NCI-H2081 treated with DMSO at 0.1 percent for 48 hours (cell line): ENCODE measurements around the gene ERBB3.
"Not testable (repeated sequence)": the region's sequence is repeated elsewhere in the genome, so short reads cannot be mapped to it uniquely, and the experiment has no call there.

Source experiments
- DNase-seq: peaks from one replicate; lab custom pipeline; 2025; lab: John Stamatoyannopoulos, UW

Gene ERBB3

DNA sequence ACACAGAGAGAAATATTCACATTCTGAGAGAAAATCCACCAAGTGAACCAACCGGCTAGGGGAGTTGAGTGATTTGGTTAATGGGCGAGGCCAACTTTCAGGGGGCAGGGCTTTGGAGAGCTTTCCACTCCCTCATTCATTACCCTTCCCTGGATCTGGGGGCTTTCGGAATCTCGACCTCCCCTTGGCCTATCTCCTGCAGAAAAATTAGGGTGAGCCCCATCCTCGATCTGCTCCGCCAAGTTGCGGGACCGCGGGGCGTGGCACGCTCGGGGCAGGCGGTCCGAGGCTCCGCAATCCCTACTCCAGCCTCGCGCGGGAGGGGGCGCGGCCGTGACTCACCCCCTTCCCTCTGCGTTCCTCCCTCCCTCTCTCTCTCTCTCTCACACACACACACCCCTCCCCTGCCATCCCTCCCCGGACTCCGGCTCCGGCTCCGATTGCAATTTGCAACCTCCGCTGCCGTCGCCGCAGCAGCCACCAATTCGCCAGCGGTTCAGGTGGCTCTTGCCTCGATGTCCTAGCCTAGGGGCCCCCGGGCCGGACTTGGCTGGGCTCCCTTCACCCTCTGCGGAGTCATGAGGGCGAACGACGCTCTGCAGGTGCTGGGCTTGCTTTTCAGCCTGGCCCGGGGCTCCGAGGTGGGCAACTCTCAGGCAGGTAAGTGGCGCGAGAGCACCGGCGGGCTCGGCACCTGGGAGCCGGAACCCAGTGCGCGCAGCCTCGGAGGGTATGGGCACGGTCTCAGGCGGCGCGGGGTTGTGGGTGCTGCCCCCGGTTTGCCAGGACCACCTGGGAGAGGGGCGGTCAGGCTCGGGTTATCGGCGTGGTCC, at the start of gene ERBB3:
ERBB3 (plus strand) TSS at position 443 of the 833 bp plus-strand sequence; CDS start at position 579, 136 bp downstream.
- DNase-seq = no peak

GRCh38 chr12:56031987-56032386, 48.0 kb upstream of the ERBB3 start:
- no peak for DNase-seq

DNA sequence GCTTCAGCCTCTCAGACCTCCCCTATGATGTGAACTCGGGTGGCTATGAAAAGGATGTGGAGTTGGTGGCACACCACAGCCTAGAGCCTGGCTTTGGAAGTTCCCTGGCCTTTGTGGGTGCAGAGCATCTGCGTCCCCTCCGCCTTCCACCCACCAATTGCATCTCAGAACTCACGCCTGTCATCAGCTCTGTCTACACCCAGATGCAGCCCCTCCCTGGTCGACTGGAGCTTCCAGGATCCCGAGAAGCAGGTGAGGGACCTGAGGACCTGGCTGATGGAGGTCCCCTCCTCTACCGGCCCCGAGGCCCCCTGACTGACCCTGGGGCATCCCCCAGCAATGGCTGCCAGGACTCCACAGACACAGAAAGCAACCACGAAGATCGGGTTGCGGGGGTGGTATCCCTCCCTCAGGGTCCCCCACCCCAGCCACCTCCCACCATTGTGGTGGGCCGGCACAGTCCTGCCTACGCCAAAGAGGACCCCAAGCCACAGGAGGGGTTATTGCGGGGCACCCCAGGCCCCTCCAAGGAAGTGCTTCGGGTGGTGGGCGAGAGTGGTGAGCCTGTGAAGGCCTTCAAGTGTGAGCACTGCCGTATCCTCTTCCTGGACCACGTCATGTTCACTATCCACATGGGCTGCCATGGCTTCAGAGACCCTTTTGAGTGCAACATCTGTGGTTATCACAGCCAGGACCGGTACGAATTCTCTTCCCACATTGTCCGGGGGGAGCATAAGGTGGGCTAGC, 45.2 kb upstream of the ERBB3 start:
- DNase-seq = no peak

- DNase-seq = no peak
These were observed 42.8 kb upstream of the ERBB3 start for GRCh38 chr12:56037161-56037560.

- DNase-seq = no peak
These were observed 41.8 kb upstream of the ERBB3 start for GRCh38 chr12:56038022-56038655.

GRCh38 chr12:56040151-56040550, 39.8 kb upstream of the ERBB3 start:
- no peak for DNase-seq

DNA sequence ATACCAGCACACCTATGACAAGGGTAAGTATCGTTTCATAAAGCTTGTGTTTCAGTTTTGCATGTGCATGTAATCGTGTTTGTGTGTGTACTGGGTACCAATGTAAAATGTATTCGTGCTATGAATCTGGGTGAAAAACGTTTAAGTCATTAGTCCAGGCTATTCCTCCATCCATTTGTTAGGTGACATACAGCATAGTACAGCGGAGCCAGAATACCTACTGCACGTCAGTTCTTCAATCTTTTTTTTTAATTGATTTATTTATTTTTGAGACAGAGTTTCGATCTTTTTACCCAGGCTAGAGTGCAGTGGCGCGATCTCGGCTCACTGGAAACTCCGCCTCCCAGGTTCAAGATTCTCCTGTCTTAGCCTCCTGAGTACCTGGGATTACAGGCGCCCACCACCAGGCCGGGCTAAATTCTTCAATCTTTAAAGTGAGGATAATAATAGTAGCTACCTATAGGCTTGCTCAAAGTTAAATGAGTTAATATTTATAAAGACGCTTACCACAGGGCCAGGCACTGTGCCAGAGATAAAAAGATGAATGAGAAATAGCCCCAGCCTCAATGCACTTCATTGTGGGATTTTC, 38.9 kb upstream of the ERBB3 start:
- DNase-seq = no peak

DNA sequence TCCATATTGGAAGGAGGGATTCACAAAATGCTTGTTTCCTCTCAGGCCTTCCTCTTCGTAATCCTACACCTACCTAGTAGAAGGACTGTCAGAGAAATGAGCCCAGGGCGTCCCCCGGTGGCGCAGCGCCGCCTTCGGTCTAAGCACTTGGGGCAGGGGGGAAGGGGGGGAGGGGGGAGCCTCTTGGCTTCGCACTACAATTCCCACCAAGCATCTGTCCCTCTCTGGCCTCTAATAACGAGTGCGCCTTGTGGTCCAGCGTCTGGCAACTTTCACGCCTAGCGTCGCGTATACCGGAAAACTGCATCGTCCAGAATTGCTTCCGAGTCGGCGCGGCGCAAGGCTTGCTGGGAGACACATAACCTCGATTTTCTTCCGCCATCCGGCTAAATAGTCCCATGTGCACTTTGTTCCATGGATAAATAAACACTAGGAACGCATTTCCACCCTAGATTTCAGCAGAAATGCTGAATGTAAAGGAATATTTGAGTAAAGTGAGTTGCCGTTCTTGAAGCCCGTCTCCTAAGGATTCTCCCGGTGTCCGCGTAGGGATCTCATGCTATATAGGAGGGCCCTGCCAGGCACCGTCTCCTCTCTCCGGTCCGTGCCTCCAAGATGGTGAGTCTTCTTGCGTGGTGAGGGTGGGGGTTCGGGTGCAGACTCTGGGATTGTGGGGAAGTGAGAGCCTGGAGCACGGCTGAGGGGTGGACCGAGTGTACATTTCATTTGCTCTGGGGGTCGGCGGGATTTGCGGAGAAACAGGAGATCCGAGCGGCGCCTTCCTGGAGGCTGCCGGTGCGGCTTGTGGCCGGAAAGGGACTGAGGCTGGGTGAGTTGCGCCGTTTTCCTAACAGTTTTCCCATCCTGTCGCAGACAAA, 38.2 kb upstream of the ERBB3 start, which contains the start of gene RPS26:
RPS26 (plus strand) TSS at position 367 of the 878 bp plus-strand sequence; CDS start at position 616, 249 bp downstream.
- DNase-seq = peak; percentile 96

DNA sequence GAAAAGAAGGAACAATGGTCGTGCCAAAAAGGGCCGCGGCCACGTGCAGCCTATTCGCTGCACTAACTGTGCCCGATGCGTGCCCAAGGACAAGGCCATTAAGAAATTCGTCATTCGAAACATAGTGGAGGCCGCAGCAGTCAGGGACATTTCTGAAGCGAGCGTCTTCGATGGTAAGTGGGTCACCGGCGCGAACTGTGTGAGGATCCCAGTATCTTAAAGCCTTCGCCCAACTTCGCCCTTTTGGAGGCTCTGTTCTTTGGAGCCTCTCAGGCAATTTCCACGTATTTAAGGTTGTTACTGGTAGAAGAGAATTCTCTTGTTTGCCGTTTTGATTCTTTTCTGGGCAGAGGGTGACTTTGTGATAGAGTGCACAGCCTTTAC, 37.5 kb upstream of the ERBB3 start:
- not testable (repeated sequence) for DNase-seq

- no peak for DNase-seq
These were observed 37.1 kb upstream of the ERBB3 start for GRCh38 chr12:56042843-56043242.

DNA sequence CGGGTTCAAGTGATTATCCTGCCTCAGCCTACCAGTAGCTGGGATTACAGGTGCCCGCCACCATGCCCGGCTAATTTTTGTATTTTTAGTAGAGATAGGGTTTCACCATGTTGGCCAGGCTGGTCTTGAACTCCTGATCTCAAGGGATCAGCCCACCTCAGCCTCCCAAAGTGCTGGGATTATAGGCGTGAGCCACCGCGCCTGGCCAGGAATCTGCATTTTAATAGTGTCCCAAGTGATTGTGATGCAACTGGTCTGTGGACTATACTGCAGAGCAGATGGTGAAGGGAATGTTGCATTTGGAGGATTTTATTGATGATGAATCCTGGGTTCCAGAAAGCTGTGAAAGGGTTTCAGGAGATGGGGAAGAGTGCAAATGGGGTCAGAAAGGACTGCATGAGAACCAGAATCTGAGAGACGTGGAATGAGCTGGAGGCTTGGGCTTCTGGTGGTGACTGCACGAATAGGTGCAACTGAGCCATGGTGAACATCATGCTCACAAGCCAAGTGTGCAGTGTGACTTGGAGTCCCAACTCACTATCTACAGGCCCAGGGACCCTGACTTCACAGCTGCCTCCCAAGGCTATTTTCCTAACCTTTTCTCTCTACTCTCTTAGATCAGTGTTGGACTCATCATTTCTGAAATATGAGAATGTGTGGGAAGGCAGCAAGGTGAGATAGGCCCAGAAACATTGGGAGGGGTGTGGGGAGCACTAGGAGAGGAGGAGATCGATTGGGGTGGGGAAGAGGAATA, 33.8 kb upstream of the ERBB3 start:
- DNase-seq = no peak

- no peak for DNase-seq
These were observed 26.5 kb upstream of the ERBB3 start for GRCh38 chr12:56053407-56053893.

DNA sequence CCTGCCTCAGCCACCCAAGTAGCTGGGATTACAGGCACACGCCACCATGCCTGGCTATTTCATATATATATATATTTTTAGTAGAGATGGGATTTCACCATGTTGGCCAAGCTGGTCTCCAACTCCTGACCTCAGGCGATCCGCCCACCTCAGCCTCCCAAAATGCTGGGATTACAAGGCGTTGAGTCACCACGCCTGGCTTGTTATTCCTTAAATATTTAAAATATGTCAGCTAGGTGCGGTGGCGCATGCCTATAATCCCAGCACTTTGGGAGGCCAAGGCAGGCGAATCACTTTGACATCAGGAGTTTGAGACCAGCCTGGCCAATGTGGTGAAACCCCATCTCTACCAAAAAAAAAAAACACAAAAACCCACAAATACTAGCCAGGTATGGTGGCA, 20.0 kb upstream of the ERBB3 start:
- DNase-seq = not testable (repeated sequence)

GRCh38 chr12:56061982-56062381, 18.0 kb upstream of the ERBB3 start:
- DNase-seq = no peak

GRCh38 chr12:56062996-56063395, 17.0 kb upstream of the ERBB3 start:
- DNase-seq = no peak

- DNase-seq = no peak
These were observed 8.3 kb upstream of the ERBB3 start for GRCh38 chr12:56071648-56072047.

DNA sequence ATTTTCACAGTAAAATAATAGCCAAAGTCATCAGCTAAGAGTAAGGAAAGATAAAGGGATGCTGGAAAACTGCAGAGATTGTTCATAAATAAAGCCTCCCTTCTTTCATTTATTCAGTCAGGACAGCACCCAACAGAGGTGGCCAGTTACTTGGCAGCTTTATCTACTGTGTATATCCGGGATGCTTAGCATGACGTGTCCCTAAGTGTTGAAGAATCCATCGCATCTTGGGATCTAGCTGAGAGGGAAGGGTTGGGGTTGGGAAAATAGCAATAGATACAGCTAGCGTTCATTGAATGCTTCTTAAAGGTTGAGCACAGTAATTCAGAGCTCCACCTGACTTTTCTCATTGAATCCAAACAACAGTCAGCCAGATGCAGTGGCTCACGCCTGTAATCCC, 5.6 kb upstream of the ERBB3 start:
- no peak for DNase-seq

GRCh38 chr12:56077966-56078365, 2.0 kb upstream of the ERBB3 start:
- DNase-seq = not testable (repeated sequence)

- DNase-seq = no peak
These were observed 1.5 kb upstream of the ERBB3 start for GRCh38 chr12:56078427-56078826.
